ENCODE results near the gene MRPL42.

DNA sequence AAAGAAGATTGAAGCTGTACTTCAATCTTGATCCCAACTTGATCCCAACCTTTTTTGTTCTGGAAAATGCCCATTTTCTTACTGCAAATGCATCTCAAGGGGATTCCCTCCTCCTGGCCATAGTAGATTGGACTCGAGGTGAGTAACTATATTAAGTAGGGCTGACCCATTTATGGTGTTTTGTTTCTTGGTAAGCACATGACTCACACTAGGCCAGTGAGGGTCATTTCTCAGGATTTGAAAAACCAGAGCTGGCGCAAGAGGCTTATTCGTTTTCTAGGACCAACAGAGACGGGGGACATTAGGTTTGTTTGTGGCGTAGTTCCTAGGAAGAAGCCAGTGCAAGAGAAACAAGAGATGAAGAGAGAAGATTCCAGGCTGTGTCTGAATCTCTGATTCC, 51.4 kb downstream of the MRPL42 start:
- no peak for TF ChIP-seq CTCF (IDR thresholded peaks at IDR 0.05)
- TF ChIP-seq EZH2 (IDR thresholded peaks at IDR 0.05), result no peak
- TF ChIP-seq EZH2phosphoT487 (IDR thresholded peaks at IDR 0.05), result no peak

Data from neural progenitor cell (in vitro differentiated cells).